ENCODE data around the gene SULT4A1.

The SULT4A1 gene

GRCh38 chr22:43812149-43812842 is 50.0 kb downstream of the SULT4A1 start, which contains the start of gene EFCAB6:
Gene EFCAB6 (minus strand): TSS chr22:43812305. CDS start chr22:43782318, 29,987 bp downstream.
- peak in 50 of 51 donors; percentile 31 to 95 (median 88) for DNase-seq

GRCh38 chr22:43811777-43812148 is 50.5 kb downstream of the SULT4A1 start:
- DNase-seq: no peak

- no peak for DNase-seq
Observed at GRCh38 chr22:43802897-43803495, 59.3 kb downstream of the SULT4A1 start.

GRCh38 chr22:43800970-43801369 is 61.3 kb downstream of the SULT4A1 start:
- DNase-seq: no peak

GRCh38 chr22:43798492-43798891 is 63.8 kb downstream of the SULT4A1 start:
- DNase-seq: no peak

- peak in 11 of 51 donors; percentile 15 to 72 (median 30) for DNase-seq
Observed at GRCh38 chr22:43796567-43796966, 65.7 kb downstream of the SULT4A1 start.

GRCh38 chr22:43795320-43795719 is 67.0 kb downstream of the SULT4A1 start:
- no peak for DNase-seq

GRCh38 chr22:43792905-43793304 is 69.4 kb downstream of the SULT4A1 start:
- DNase-seq: no peak

GRCh38 chr22:43789452-43789851 is 72.9 kb downstream of the SULT4A1 start:
- no peak for DNase-seq

GRCh38 chr22:43783777-43784176 is 78.5 kb downstream of the SULT4A1 start:
- no peak for DNase-seq

- no peak for DNase-seq
Observed at GRCh38 chr22:43782448-43782847, 79.9 kb downstream of the SULT4A1 start.

GRCh38 chr22:43777286-43777685 is 85.0 kb downstream of the SULT4A1 start:
- DNase-seq: peak in 3 of 51 donors; percentile 10 to 39 (median 20)

- no peak for DNase-seq
Observed at GRCh38 chr22:43776081-43776670, 86.1 kb downstream of the SULT4A1 start.
